ENCODE data around the gene GPR155. TPM values are rescaled to one million over a fixed set of nuclear protein-coding genes. Genes with fewer than 3 reads are reported as not detected.
A peak's percentile ranks its signal among the peaks of the same experiment; 100 is the strongest.

The GPR155 gene
- total RNA-seq, result 10 to 100 TPM; 28.8 to 43.2 (median 39.1) TPM

- peak; percentile 29 for TF ChIP-seq POLR2A (IDR thresholded peaks at IDR 0.05; ENCODE audit: low read depth)
- peak in 1 of 3 experiments; percentile 19 for TF ChIP-seq CTCF (IDR thresholded peaks at IDR 0.05)
- no peak for TF ChIP-seq EP300 (IDR thresholded peaks at IDR 0.05)
- peak; percentile 30 to 78 for TF ChIP-seq POLR2AphosphoS5 (IDR thresholded peaks at IDR 0.05)
- H3K4me3 ChIP-seq, result peak within 1 kb of the TSS; percentile 91 to 97 (median 96)
- H3K27ac ChIP-seq (replicated peaks in 1 of 4), result peak within 1 kb of the TSS; percentile 92 to 98 (median 94)
- peaks cover 4 to 25% (median 17%) of the 10 kb centered on the region in 4 donors for H3K4me1 ChIP-seq
- H3K9me3 ChIP-seq, result no peaks in the 10 kb centered on the region
- H3K27me3 ChIP-seq, result no peaks in the 10 kb centered on the region
- peak; percentile 95 for DNase-seq (ENCODE audit: extremely low spot score)
- intact Hi-C loops (cut with DNase I), result no loop called here
- 2% methylated on average over 27 of the region's 42 CpGs for WGBS
- peaks cover 0 to 7% (median 2%) of the 10 kb centered on the region in 4 donors for H3K36me3 ChIP-seq
These were observed at the start of gene GPR155 for GRCh38 chr2:174486563-174487107. GPR155 (minus strand) TSS chr2:174487029; CDS start chr2:174481956, 5,073 bp downstream.

DNA sequence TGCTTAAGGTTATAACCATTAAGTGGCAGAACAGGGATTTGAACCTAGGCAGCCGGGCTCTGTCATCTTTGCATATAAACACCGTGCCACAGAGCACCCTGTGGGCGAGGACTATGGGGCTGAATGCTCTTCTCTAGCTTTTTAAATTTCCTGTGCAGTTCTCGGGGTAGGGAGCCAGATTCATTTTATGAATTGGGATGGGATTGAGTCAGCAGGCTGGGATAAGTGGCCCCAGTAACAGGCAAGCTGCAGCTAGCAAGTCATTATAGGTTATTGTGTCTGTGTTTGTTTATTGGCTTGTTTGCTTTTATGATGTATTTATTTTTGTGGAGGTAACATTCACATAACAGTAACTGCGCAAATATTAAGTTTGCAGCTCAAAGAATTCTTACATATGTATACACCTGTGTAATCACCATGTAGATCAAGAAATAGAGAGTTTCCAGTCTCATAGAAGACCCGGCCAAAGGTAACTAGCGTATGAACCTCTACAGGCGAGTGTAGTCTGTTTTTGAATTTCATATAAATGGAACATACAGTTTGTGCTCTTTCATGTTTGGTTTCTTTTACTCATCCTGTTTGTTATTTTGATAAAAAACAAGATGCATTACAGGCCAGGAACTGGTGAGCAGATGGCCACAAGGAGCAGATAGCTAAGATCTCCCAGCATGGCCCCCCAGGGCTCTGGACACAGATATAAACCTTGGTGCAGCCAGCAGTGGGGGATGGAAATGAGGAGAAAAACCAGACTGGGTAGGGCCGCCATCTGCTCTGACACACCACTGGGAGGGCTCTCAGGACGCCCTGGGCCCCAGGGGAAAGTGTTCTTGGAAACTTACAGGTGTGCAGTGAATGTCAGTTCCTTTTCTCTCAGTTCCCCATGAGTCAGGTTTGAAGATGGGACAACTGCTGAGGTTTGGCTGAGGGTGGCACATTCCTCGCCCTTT lies 49.2 kb upstream of the GPR155 start:
- no peak overlapping the region for H3K27ac ChIP-seq (replicated peaks in 1 of 4)
- no peaks in the 10 kb centered on the region for H3K27me3 ChIP-seq
- WGBS, result 87% methylated on average over 11 of the region's 11 CpGs
- H3K4me1 ChIP-seq, result no peaks in the 10 kb centered on the region
- intact Hi-C loops (cut with DNase I), result no loop called here
- TF ChIP-seq EP300 (IDR thresholded peaks at IDR 0.05) (no peak), CTCF (IDR thresholded peaks at IDR 0.05) (no peak), POLR2AphosphoS5 (IDR thresholded peaks at IDR 0.05) (no peak), POLR2A (IDR thresholded peaks at IDR 0.05; ENCODE audit: low read depth) (no peak)
- H3K4me3 ChIP-seq, result no peak overlapping the region
- no peaks in the 10 kb centered on the region for H3K36me3 ChIP-seq
- no peak for DNase-seq (ENCODE audit: extremely low spot score)
- no peaks in the 10 kb centered on the region for H3K9me3 ChIP-seq

DNA sequence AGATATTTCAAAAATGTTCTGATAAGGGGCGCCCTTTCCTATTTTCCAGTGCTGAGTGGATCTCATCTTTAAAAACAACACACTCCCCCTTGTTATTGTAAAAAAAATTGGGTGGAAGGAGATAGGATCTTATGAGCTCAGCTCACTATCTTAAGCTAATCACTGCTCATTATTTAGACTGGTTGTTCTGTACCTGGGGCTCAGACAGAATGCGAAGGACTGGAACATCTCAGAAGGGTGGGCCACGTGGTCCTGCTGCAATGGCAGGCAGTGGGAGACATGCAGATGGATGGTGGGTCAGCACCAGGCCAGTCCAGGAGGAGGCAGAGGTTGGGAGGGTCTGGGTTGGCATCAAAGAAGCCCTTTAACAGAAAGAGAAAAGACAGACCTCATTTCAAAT lies 48.3 kb upstream of the GPR155 start:
- intact Hi-C loops (cut with DNase I), result no loop called here
- no peaks in the 10 kb centered on the region for H3K4me1 ChIP-seq
- no peak overlapping the region for H3K27ac ChIP-seq (replicated peaks in 1 of 4)
- H3K4me3 ChIP-seq, result no peak overlapping the region
- TF ChIP-seq POLR2A (IDR thresholded peaks at IDR 0.05; ENCODE audit: low read depth) (no peak), POLR2AphosphoS5 (IDR thresholded peaks at IDR 0.05) (no peak), CTCF (IDR thresholded peaks at IDR 0.05) (no peak), EP300 (IDR thresholded peaks at IDR 0.05) (no peak)
- WGBS, result 82% methylated on average over 3 of the region's 3 CpGs
- DNase-seq (ENCODE audit: extremely low spot score), result no peak
- H3K36me3 ChIP-seq, result no peaks in the 10 kb centered on the region
- H3K9me3 ChIP-seq, result no peaks in the 10 kb centered on the region
- H3K27me3 ChIP-seq, result no peaks in the 10 kb centered on the region

DNA sequence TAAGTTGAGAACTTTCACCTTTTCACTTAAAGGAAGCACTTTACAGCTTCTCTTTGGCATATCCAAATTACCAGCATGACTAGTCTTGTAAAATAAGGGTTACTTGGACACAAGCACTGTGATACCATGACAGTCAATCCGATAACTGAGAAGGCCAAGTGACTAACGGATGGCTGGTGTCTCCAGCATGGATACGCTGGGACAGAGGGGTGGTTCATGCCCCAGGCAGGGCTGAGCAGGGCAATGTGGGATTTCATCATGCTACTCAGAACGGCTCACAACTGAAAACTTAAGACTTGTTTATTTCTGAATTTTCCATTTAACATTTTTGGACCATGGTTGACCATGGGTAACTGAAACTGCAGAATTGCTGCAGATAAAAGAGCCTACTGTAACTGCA lies 43.1 kb upstream of the GPR155 start:
- WGBS, result 80% methylated on average over 4 of the region's 4 CpGs
- H3K36me3 ChIP-seq, result no peaks in the 10 kb centered on the region
- peaks cover 0 to 5% (median 0%) of the 10 kb centered on the region in 4 donors for H3K9me3 ChIP-seq
- intact Hi-C loops (cut with DNase I), result no loop called here
- H3K4me1 ChIP-seq, result peaks cover 0 to 4% (median 0%) of the 10 kb centered on the region in 4 donors
- no peaks in the 10 kb centered on the region for H3K27me3 ChIP-seq
- TF ChIP-seq EP300 (IDR thresholded peaks at IDR 0.05), result no peak
- TF ChIP-seq POLR2A (IDR thresholded peaks at IDR 0.05; ENCODE audit: low read depth), result no peak
- TF ChIP-seq POLR2AphosphoS5 (IDR thresholded peaks at IDR 0.05), result no peak
- TF ChIP-seq CTCF (IDR thresholded peaks at IDR 0.05), result no peak
- no peak overlapping the region for H3K4me3 ChIP-seq
- H3K27ac ChIP-seq (replicated peaks in 1 of 4), result peak overlapping the region in 2 of 4 donors; percentile 23 to 57
- no peak for DNase-seq (ENCODE audit: extremely low spot score)
